ENCODE data around the gene CNR2. TPM values are rescaled to one million over a fixed set of nuclear protein-coding genes. Genes with fewer than 3 reads are reported as not detected.
A peak's percentile ranks its signal among the peaks of the same experiment; 100 is the strongest.
"Not testable (repeated sequence)": the region's sequence is repeated elsewhere in the genome, so short reads cannot be mapped to it uniquely, and the experiment has no call there.

Gene CNR2
- total RNA-seq, 2 donors from 2014 or later = 0.13 to 0.85 TPM

DNA sequence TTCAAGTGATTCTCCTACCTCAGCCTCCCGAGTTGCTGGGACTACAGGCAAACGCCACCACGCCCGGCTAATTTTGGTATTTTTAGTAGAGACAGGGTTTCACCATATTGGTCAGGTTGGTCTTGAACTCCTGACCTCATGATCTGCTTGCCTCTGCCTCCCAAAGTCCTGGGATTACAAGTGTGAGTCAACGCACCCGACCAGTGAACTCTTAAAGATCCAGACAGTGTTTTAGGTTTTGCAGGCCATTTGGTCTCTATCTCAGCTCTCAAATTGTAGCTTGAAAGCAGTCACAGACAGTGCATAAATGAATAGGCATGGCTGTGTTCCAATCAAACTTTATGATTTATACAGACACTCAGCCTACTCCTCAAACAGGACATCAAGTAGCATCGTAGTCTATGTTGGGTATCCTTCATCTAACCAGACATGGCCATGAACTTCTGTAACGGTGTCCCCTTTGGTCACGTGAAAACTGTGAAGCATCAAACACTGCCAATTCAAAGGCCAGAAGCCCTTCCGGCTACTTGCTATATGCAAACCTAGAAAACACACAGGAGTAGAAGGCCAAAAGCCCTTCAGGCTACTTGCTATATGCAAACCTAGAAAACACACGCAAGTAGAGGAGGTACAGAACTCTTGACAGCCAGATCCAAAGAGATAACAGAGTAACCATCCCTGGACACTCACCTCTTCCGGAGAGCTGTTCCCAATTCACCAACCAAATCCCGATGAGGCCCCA is 48.2 kb downstream of the CNR2 start:
- H3K4me1 Mint-ChIP-seq = peaks cover 18% of the 10 kb centered on the region
- no peak for ATAC-seq
- peaks cover 7% of the 10 kb centered on the region for H3K27me3 Mint-ChIP-seq
- H3K27ac Mint-ChIP-seq = no peak overlapping the region
- DNase-seq = no peak
- no peaks in the 10 kb centered on the region for H3K36me3 Mint-ChIP-seq (ENCODE audit: low read depth)
- H3K4me3 Mint-ChIP-seq = no peak overlapping the region
- H3K9me3 ChIP-seq (ENCODE audit: control insufficient read depth, low read length, poor library complexity, severe bottlenecking) = no peaks in the 10 kb centered on the region

DNA sequence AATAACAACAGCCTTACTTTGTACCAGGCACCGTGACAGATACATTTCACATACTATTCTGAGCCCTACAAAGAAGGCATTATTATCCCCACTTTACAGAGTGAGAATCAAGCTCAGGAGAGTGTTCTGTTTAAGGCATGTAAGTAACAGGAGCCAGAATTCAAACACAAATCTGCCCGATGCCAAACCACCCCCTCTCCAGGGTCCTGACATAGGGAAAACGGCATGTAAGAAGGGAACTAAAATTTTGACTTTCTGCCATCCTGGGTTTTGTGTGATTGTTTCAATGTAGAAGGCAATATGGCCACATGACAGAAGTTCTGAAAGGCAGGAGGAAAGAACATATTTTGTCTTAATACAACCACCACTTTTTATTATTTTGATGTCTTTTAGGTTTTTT is 50.5 kb downstream of the CNR2 start:
- no peak overlapping the region for H3K4me3 Mint-ChIP-seq
- no peaks in the 10 kb centered on the region for H3K36me3 Mint-ChIP-seq (ENCODE audit: low read depth)
- H3K4me1 Mint-ChIP-seq = peaks cover 9% of the 10 kb centered on the region
- H3K27ac Mint-ChIP-seq = no peak overlapping the region
- no peak for DNase-seq
- H3K9me3 ChIP-seq (ENCODE audit: control insufficient read depth, low read length, poor library complexity, severe bottlenecking) = no peaks in the 10 kb centered on the region
- ATAC-seq = no peak
- H3K27me3 Mint-ChIP-seq = no peaks in the 10 kb centered on the region

DNA sequence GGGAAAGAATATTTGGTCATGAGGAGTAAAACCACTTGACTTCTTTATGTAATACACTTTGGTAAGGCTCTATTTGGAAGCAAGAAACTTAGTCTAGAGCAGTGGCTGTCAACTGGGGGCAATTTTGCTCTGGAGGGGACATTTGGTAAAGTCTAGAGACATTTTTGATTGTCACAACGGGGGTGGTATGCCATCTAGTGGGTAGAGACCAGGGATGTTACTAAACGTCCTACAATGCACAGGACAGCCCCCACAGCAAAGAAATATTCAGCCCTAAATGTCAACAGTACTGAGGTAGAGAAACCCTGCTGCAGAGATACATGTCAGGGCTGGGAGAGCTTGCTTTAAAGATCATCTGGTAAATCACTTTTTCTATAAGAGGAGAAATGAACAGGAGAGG is 58.6 kb downstream of the CNR2 start:
- Mint-ChIP-seq H3K27me3 (no peaks in the 10 kb centered on the region), H3K4me3 (no peak overlapping the region), H3K36me3 (ENCODE audit: low read depth) (no peaks in the 10 kb centered on the region), H3K4me1 (peaks cover 3% of the 10 kb centered on the region), H3K27ac (no peak overlapping the region)
- ATAC-seq (no peak), DNase-seq (no peak)
- no peaks in the 10 kb centered on the region for H3K9me3 ChIP-seq (ENCODE audit: control insufficient read depth, low read length, poor library complexity, severe bottlenecking)

DNA sequence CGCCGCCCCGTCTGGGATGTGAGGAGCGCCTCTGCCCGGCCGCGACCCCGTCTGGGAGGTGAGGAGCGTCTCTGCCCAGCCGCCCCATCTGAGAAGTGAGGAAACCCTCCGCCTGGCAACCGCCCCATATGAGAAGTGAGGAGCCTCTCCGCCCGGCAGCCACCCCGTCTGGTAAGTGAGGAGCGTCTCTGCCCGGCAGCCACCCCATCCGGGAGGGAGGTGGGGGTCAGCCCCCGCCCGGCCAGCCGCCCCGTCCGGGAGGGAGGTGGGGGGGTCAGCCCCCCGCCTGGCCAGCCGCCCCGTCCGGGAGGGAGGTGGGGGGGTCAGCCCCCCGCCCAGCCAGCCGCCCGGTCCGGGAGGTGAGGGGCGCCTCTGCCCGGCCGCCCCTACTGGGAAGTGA is 60.0 kb downstream of the CNR2 start:
- H3K36me3 Mint-ChIP-seq (ENCODE audit: low read depth); ATAC-seq; H3K4me1 Mint-ChIP-seq; H3K27me3 Mint-ChIP-seq; H3K27ac Mint-ChIP-seq; H3K9me3 ChIP-seq (ENCODE audit: control insufficient read depth, low read length, poor library complexity, severe bottlenecking); H3K4me3 Mint-ChIP-seq; DNase-seq: not testable (repeated sequence)

DNA sequence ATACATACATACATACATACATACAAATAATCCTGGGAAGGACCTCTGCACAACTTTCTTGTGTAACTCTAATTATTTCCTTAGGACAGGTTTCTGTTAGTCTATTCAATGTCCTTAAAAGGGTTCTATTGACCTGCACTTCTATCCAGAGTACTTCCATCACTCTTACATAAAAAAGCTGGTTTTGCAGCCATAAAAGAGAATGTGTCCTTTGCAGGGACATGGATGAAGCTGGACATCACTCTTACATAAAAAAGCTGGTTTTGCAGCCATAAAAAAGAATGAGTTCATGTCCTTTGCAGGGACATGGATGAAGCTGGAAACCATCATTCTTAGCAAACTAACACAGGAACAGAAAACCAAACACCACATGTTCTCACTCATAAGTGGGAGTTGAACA is 61.8 kb downstream of the CNR2 start:
- not testable (repeated sequence) for H3K4me3 Mint-ChIP-seq; H3K9me3 ChIP-seq (ENCODE audit: control insufficient read depth, low read length, poor library complexity, severe bottlenecking); H3K27me3 Mint-ChIP-seq; H3K27ac Mint-ChIP-seq; H3K4me1 Mint-ChIP-seq; DNase-seq; ATAC-seq; H3K36me3 Mint-ChIP-seq (ENCODE audit: low read depth)

DNA sequence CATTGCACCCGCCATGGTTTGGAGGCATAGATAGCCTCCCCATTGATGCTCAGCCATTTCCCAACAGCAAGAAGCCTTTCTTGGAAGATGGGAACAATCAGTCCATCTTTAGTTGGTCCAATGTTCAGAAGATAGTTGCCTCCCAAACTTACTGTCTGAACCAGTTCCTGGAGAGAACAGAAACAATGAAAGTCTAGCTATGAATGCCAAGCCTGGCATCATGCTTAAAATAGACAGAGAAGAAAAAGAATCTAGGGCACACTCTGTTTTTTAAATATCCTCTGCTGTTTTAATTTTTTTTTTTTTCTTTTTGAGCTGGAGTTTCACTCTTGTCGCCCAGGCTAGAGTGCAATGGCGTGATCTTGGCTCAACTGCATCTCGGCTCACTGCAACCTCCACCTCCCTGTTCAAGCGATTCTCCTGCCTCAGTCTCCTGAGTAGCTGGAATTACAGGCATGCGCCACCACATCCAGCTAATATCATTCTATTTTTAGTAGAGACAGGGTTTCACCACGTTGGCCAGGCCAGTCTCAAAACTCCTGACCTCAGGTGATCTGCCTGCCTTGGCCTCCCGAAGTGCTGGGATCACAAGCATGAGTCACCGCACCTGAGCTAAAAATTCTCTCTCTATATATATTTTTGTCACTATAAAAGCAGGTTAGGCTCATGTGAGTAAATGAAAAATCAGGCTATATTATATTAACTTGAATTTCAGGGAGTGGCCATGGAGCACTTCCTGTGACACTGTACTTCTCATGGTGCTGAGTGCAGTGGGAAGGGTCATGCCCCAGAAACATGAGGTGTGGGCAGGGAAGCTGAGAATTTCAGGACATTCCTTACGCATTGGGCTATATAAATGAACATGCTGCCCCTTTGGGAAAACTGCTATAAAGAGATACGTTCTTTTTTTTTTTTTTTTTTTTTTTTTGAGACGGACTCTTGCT is 64.2 kb downstream of the CNR2 start:
- H3K27me3 Mint-ChIP-seq = no peaks in the 10 kb centered on the region
- H3K4me3 Mint-ChIP-seq = no peak overlapping the region
- H3K9me3 ChIP-seq (ENCODE audit: control insufficient read depth, low read length, poor library complexity, severe bottlenecking) = no peaks in the 10 kb centered on the region
- ATAC-seq (no peak), DNase-seq (no peak)
- no peak overlapping the region for H3K27ac Mint-ChIP-seq
- H3K36me3 Mint-ChIP-seq (ENCODE audit: low read depth) = peaks cover 9% of the 10 kb centered on the region
- H3K4me1 Mint-ChIP-seq = peaks cover 6% of the 10 kb centered on the region

DNA sequence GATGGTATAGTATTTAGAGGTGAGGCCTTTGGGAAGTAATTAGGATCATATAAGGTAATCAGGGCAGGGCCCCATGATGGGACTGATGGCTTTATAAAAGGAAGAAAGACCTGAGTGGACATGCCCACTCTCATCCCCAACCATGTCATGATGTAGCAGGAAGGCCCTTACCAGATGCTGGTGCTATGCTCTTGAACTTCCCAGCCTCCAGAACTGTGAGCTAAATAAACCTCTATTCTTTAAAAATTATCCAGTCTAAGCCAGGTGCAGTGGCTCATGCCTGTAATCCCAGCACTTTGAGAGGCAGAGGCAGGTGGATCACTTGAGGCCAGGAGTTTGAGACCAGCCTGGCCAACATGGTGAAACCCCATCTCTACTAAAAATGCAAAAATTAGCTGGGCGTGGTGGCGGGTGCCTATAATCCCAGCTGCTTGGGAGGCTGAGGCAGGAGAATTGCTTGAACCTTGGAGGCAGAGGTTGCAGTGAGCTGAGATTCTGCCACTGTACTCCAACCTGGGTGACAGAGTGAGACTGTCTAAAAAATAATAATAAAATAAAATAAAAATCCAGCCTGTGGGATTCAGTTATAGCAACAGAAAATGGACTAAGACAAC is 65.6 kb downstream of the CNR2 start:
- H3K27ac Mint-ChIP-seq; H3K27me3 Mint-ChIP-seq; H3K4me3 Mint-ChIP-seq; DNase-seq; H3K36me3 Mint-ChIP-seq (ENCODE audit: low read depth); H3K4me1 Mint-ChIP-seq; ATAC-seq; H3K9me3 ChIP-seq (ENCODE audit: control insufficient read depth, low read length, poor library complexity, severe bottlenecking): not testable (repeated sequence)

DNA sequence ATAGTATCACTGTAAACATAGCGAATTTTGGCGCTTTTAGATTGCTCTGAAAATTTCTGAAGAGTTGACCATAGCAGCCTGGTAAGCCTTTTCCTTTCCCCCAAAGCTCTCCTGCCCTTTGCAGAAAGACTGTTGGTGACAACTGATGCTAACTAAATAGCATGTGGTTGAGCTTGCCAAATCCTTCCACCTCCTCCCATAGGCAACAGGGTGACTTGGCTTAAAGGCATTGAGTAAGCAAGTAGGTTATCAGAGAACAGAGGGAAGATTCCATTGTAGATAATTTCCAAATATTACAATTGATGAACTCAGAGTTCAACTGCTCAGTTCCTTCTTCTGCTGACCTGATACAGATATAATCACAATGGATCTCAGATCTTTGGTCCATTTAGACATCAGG is 68.0 kb downstream of the CNR2 start:
- H3K4me3 Mint-ChIP-seq = no peak overlapping the region

DNA sequence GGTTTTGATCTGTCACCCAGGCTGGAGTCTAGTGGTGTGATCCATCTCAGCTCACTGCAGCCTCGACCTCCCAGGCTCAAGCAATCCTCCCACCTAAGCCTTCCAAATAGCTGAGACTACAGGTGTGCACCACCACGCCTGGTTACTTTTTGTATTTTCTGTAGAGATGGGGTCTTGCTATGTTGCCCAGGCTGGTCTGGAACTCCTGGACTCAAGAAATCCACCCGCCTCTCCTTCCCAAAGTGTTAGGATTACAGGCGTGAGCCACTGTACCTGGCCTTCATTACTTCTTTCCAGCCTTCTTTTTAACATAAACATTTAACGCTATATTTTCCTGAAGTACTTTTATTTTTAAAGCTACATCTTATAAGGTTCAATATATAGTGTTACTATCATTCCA is 69.5 kb downstream of the CNR2 start:
- H3K9me3 ChIP-seq (ENCODE audit: control insufficient read depth, low read length, poor library complexity, severe bottlenecking) = no peaks in the 10 kb centered on the region
- Mint-ChIP-seq H3K4me3 (no peak overlapping the region), H3K27ac (no peak overlapping the region), H3K27me3 (no peaks in the 10 kb centered on the region), H3K4me1 (peaks cover 6% of the 10 kb centered on the region), H3K36me3 (ENCODE audit: low read depth) (peaks cover 9% of the 10 kb centered on the region)
- DNase-seq (no peak), ATAC-seq (no peak)

More for the DNA sequence above, 68.0 kb downstream of the CNR2 start:
- no peaks in the 10 kb centered on the region for H3K27me3 Mint-ChIP-seq
- H3K9me3 ChIP-seq (ENCODE audit: control insufficient read depth, low read length, poor library complexity, severe bottlenecking) = no peaks in the 10 kb centered on the region
- H3K4me1 Mint-ChIP-seq = peaks cover 6% of the 10 kb centered on the region
- peaks cover 9% of the 10 kb centered on the region for H3K36me3 Mint-ChIP-seq (ENCODE audit: low read depth)
- DNase-seq (no peak), ATAC-seq (no peak)
- no peak overlapping the region for H3K27ac Mint-ChIP-seq

DNA sequence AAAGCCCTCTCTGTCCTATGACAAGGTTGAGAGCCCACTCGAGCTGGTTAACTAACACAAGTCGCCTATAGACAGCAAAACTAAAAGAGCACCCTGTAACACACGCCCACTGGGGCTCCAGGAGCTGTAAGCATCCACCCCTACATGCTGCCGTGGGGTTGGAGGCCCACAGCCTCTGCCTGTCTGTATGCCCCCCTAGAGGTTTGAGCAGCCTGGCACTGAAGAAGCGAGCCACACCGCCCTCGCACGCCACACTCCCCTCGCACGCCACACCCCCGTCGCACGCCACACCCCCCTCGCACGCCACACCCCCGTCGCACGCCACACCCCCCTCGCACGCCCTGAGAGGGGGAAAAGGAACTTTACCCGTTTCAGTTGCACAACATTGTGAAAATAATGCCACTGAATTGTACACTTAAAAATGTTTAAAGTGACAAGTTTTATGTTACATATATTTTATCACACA is 74.7 kb downstream of the CNR2 start:
- H3K27me3 Mint-ChIP-seq = no peaks in the 10 kb centered on the region
- no peaks in the 10 kb centered on the region for H3K36me3 Mint-ChIP-seq (ENCODE audit: low read depth)
- peaks cover 10% of the 10 kb centered on the region for H3K4me1 Mint-ChIP-seq
- peak overlapping the region; percentile 75 for H3K4me3 Mint-ChIP-seq
- H3K9me3 ChIP-seq (ENCODE audit: control insufficient read depth, low read length, poor library complexity, severe bottlenecking) = no peaks in the 10 kb centered on the region
- ATAC-seq = peak; percentile 100
- DNase-seq = peak; percentile 60 to 72 (median 68)
- H3K27ac Mint-ChIP-seq = no peak overlapping the region

DNA sequence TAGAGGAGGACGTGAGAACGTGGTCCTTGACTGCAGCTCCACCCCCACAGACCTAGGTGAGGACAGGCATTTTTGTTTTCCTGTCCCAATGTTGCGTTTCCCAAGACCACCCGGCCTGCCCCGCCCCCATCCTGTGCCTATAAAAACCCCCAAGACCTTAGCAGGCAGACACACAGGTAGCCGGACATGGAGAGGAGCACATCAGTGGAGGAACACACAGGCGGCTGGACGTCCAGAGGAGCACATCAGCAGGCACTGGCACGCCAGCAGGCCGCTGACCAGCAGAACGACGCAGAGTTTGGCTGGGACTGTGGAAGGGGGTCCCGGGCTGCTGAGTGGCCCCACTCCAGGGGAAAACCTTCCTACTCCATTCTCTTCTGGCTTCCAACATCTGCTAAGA is 75.3 kb downstream of the CNR2 start:
- Mint-ChIP-seq H3K27ac (no peak overlapping the region), H3K4me3 (peak overlapping the region; percentile 78), H3K36me3 (ENCODE audit: low read depth) (no peaks in the 10 kb centered on the region), H3K4me1 (peaks cover 10% of the 10 kb centered on the region), H3K27me3 (no peaks in the 10 kb centered on the region)
- DNase-seq (no peak), ATAC-seq (no peak)
- no peaks in the 10 kb centered on the region for H3K9me3 ChIP-seq (ENCODE audit: control insufficient read depth, low read length, poor library complexity, severe bottlenecking)

DNA sequence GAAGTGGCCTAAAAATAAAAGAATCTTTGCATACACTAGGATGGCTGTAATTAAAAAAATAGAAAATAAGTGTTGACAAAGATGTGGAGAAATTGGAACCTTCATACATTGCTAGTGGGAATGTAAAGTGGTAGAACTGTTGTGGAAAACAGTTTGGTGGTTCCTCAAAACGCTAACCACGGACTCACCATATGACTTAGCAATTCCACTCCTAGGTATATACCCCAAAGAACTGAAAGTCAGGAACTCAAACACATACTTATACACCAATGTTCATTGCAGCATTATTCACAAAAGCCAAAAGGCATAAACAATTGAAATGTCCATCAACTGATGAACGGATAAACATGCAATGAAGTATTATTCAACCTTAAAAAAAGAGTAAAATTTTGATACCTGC is 77.1 kb downstream of the CNR2 start:
- H3K9me3 ChIP-seq (ENCODE audit: control insufficient read depth, low read length, poor library complexity, severe bottlenecking) = no peaks in the 10 kb centered on the region
- Mint-ChIP-seq H3K27ac (no peak overlapping the region), H3K4me1 (peaks cover 10% of the 10 kb centered on the region), H3K27me3 (no peaks in the 10 kb centered on the region), H3K36me3 (ENCODE audit: low read depth) (no peaks in the 10 kb centered on the region), H3K4me3 (no peak overlapping the region)
- DNase-seq (no peak), ATAC-seq (no peak)

DNA sequence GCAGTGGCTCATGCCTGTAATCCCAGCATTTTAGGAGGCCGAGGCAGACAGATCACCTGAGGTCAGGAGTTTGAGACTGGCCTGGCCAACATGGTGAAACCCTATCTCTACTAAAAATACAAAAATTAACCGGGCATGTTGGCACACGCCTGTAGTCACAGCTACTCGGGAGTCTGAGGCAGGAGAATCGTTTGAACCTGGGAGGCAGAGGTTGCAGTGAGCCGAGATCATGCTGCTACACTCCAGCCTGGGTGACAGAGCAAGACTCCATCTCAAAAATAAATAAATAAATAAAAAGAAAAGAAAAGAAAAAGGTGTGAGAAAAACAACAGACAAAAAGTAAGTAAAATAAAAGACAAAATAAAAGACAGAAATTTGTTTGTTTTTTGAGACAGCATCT is 79.0 kb downstream of the CNR2 start:
- H3K9me3 ChIP-seq (ENCODE audit: control insufficient read depth, low read length, poor library complexity, severe bottlenecking); H3K4me3 Mint-ChIP-seq; H3K36me3 Mint-ChIP-seq (ENCODE audit: low read depth); H3K27me3 Mint-ChIP-seq; ATAC-seq; H3K27ac Mint-ChIP-seq; DNase-seq: not testable (repeated sequence)
- H3K4me1 Mint-ChIP-seq = peaks cover 10% of the 10 kb centered on the region
